ENCODE measurements around the gene DNAH17. TPM values are rescaled to one million over a fixed set of nuclear protein-coding genes. Genes with fewer than 3 reads are reported as not detected.

Gene DNAH17
- total RNA-seq, 1 experiment from 2014 or later: 0.69 TPM

- ChIA-PET CTCF (no interaction called here), POLR2A (no interaction called here), RAD21 (ENCODE audit: low non-redundant PET in 1 of 2, low total read pairs in 2 of 2, uncharacterized antibody in 2 of 2, unreplicated experiment in 2 of 2) (no interaction called here)
- H3K27me3 ChIP-seq (ENCODE audit: insufficient read depth, low read length): no peaks in the 10 kb centered on the region
- no peaks in the 10 kb centered on the region for H4K20me1 ChIP-seq (ENCODE audit: insufficient read depth)
- no peak overlapping the region for H3K4me2 ChIP-seq (ENCODE audit: low read length)
- H3K9me2 ChIP-seq (ENCODE audit: insufficient read depth): no peaks in the 10 kb centered on the region
- H3K79me2 ChIP-seq (ENCODE audit: insufficient read depth, low read length): no peaks in the 10 kb centered on the region
- H2AFZ ChIP-seq (ENCODE audit: low read depth, low read length, poor library complexity, severe bottlenecking): peak overlapping the region; percentile 8
- no peaks in the 10 kb centered on the region for H3K36me3 ChIP-seq (ENCODE audit: control insufficient read depth in 1 of 2, insufficient read depth in 2 of 2, low read length in 2 of 2)
- H3K4me1 ChIP-seq (ENCODE audit: control insufficient read depth in 1 of 2, insufficient read depth in 2 of 2, low read length in 2 of 2): peaks cover 3 to 14% of the 10 kb centered on the region in 2 experiments; a peak in 3 of 4 replicates
- ATAC-seq (no peak), DNase-seq (ENCODE audit: low read depth, low spot score) (no peak)
- no peak overlapping the region for H3K4me3 ChIP-seq (replicated peaks in 1 of 2; ENCODE audit: low read depth in 1 of 2, low read length in 2 of 2)
- no peaks in the 10 kb centered on the region for H3K9me3 ChIP-seq (ENCODE audit: control insufficient read depth in 1 of 2, insufficient read depth in 1 of 2, low read depth in 1 of 2, low read length in 2 of 2)
- no peak for TF ChIP-seq ELF1 (IDR thresholded peaks at IDR 0.05; ENCODE audit: borderline replicate concordance, low read depth)
- TF ChIP-seq EZH2phosphoT487 (IDR thresholded peaks at IDR 0.05; ENCODE audit: borderline replicate concordance): no peak
- no peak for TF ChIP-seq ZNF274 (IDR thresholded peaks at IDR 0.05; ENCODE audit: low read depth, low read length)
- no peak for TF ChIP-seq POLR2AphosphoS5 (IDR thresholded peaks at IDR 0.05; ENCODE audit: low read depth, low read length)
- TF ChIP-seq EZH2 (IDR thresholded peaks at IDR 0.05): no peak
- no peak for TF ChIP-seq FOSL1 (IDR thresholded peaks at IDR 0.05; ENCODE audit: low read depth)
- no peak for TF ChIP-seq ZBTB33 (IDR thresholded peaks at IDR 0.05; ENCODE audit: extremely low read depth, insufficient replicate concordance, low read length)
- TF ChIP-seq, protein P1, sequence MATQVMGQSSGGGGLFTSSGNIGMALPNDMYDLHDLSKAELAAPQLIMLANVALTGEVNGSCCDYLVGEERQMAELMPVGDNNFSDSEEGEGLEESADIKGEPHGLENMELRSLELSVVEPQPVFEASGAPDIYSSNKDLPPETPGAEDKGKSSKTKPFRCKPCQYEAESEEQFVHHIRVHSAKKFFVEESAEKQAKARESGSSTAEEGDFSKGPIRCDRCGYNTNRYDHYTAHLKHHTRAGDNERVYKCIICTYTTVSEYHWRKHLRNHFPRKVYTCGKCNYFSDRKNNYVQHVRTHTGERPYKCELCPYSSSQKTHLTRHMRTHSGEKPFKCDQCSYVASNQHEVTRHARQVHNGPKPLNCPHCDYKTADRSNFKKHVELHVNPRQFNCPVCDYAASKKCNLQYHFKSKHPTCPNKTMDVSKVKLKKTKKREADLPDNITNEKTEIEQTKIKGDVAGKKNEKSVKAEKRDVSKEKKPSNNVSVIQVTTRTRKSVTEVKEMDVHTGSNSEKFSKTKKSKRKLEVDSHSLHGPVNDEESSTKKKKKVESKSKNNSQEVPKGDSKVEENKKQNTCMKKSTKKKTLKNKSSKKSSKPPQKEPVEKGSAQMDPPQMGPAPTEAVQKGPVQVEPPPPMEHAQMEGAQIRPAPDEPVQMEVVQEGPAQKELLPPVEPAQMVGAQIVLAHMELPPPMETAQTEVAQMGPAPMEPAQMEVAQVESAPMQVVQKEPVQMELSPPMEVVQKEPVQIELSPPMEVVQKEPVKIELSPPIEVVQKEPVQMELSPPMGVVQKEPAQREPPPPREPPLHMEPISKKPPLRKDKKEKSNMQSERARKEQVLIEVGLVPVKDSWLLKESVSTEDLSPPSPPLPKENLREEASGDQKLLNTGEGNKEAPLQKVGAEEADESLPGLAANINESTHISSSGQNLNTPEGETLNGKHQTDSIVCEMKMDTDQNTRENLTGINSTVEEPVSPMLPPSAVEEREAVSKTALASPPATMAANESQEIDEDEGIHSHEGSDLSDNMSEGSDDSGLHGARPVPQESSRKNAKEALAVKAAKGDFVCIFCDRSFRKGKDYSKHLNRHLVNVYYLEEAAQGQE (IDR thresholded peaks at IDR 0.05; ENCODE audit: low read depth): no peak
- no peak for TF ChIP-seq ATF3 (IDR thresholded peaks at IDR 0.05)
- no peak for TF ChIP-seq YY1 (IDR thresholded peaks at IDR 0.05; ENCODE audit: extremely low read depth, insufficient replicate concordance, low read depth, low read length)
- no peak for TF ChIP-seq SIN3A (IDR thresholded peaks at IDR 0.05; ENCODE audit: low read depth)
- TF ChIP-seq SP1 (IDR thresholded peaks at IDR 0.05; ENCODE audit: low read depth): no peak
- TF ChIP-seq, protein P2, sequence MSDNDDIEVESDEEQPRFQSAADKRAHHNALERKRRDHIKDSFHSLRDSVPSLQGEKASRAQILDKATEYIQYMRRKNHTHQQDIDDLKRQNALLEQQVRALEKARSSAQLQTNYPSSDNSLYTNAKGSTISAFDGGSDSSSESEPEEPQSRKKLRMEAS (IDR thresholded peaks at IDR 0.05): no peak
- no peak for TF ChIP-seq EGR1 (IDR thresholded peaks at IDR 0.05; ENCODE audit: low read depth)
- TF ChIP-seq POLR2A (IDR thresholded peaks at IDR 0.05; ENCODE audit: borderline replicate concordance, extremely low read depth, insufficient read depth, insufficient read length): no peak
- no peak overlapping the region for H3K9ac ChIP-seq (ENCODE audit: low read length)
- H3K27ac ChIP-seq (ENCODE audit: low read depth, low read length): no peak overlapping the region
- intact Hi-C loops (cut with micrococcal nuclease): no loop called here
- no TSS peak for BruUV-seq (replicated peaks)
Measured at GRCh38 chr17:78557598-78558039, 19.6 kb downstream of the DNAH17 start.

Measured in HCT116 (cell line).